Activated T-helper 1 cell treated with anti-CD3 and anti-CD28 coated beads, Interleukin-2, amount 50 U/mL, for 16 hours (primary cell): ENCODE measurements around the gene SLC1A1.

ENCODE experiments used
- DNase-seq, 2 donors: peaks; one replicate each; pipeline ENCODE4 v3.0.0-alpha.2; 2020; ENCODE audit warnings: low read depth in 1 of 2, low spot score in 1 of 2

The SLC1A1 gene

GRCh38 chr9:4614627-4615026 lies 124.4 kb downstream of the SLC1A1 start:
- no peak for DNase-seq

GRCh38 chr9:4615251-4615650 lies 125.0 kb downstream of the SLC1A1 start:
- DNase-seq = no peak

GRCh38 chr9:4615778-4616177 lies 125.5 kb downstream of the SLC1A1 start:
- DNase-seq = no peak

GRCh38 chr9:4617752-4618151 lies 127.5 kb downstream of the SLC1A1 start:
- no peak for DNase-seq

GRCh38 chr9:4618700-4619099 lies 128.4 kb downstream of the SLC1A1 start:
- DNase-seq = no peak

GRCh38 chr9:4620057-4620765 lies 129.9 kb downstream of the SLC1A1 start:
- no peak for DNase-seq

- DNase-seq = no peak
Measured at GRCh38 chr9:4620881-4621555, 130.8 kb downstream of the SLC1A1 start.

- DNase-seq = no peak
Measured at GRCh38 chr9:4622016-4622415, 131.7 kb downstream of the SLC1A1 start.

- no peak for DNase-seq
Measured at GRCh38 chr9:4630836-4631235, 140.6 kb downstream of the SLC1A1 start.
